Spinal cord (tissue), 4 donors: ENCODE data around the gene MEIOC. TPM values are rescaled to one million over a fixed set of nuclear protein-coding genes. Genes with fewer than 3 reads are reported as not detected.

Source experiments
- polyA plus RNA-seq, 2 donors: library from polyadenylated mRNA; unstranded; fragments of 120-200 nt; gene quantifications; one replicate each; pipeline ENCODE4 v1.2.1, GENCODE V29; 2013; ENCODE audit not compliant: insufficient read length in 2 of 2
- small RNA-seq: library from RNA; depleted of rRNA; stranded (forward); fragments of <200 nt; gene quantifications from one replicate; pipeline ENCODE3, GENCODE V24; 2014; ENCODE audit warnings: low replicate concordance
- total RNA-seq, 2 donors: library from RNA; depleted of rRNA in 1 of 2; stranded (reverse); fragments of 120-200 nt in 1 of 2; fragments of >200 nt in 1 of 2; gene quantifications; one replicate each; pipeline versions ENCODE4 v1.2.3 to v1.2.4, GENCODE V29; 2013 to 2014

MEIOC gene
- total and polyA plus RNA-seq, 4 donors, result 0.22 to 2.1 (median 1.2) TPM

Small RNA genes within 50 kb of the gene (small RNA-seq; reads per million reads assigned to genes)
- not detected for gene RN7SL819P
- not detected for gene SMCO4P1

Other genes starting within 250 kb of the MEIOC start
- gene GPATCH8, start 153.1 kb upstream of the MEIOC start, total RNA-seq, result 10 to 100 TPM; 36.0 to 37.4 TPM
- 10 to 100 TPM; 36.4 to 42.0 TPM for gene GPATCH8, start 153.1 kb upstream of the MEIOC start, polyA plus RNA-seq
- gene FZD2, start 99.0 kb upstream of the MEIOC start, total RNA-seq, result 10 to 100 TPM in 1 of 2 donors, 1 to 10 TPM in 1; 7.4 to 18.3 TPM
- gene FZD2, start 99.0 kb upstream of the MEIOC start, polyA plus RNA-seq, result 10 to 100 TPM; 10.4 to 15.5 TPM
- 10 to 100 TPM; 36.4 to 38.1 TPM for gene CCDC43, start 33.3 kb downstream of the MEIOC start, total RNA-seq
- 10 to 100 TPM; 27.0 to 32.1 TPM for gene CCDC43, start 33.3 kb downstream of the MEIOC start, polyA plus RNA-seq
- 1 to 10 TPM; 5.4 to 9.4 TPM for gene DBF4B, start 52.2 kb downstream of the MEIOC start, total RNA-seq
- gene DBF4B, start 52.2 kb downstream of the MEIOC start, polyA plus RNA-seq, result 10 to 100 TPM; 15.5 to 25.6 TPM
- gene ADAM11, start 102.5 kb downstream of the MEIOC start, total RNA-seq, result 10 to 100 TPM in 1 of 2 donors, 1 to 10 TPM in 1; 9.1 to 16.3 TPM
- 10 to 100 TPM; 20.8 to 26.7 TPM for gene ADAM11, start 102.5 kb downstream of the MEIOC start, polyA plus RNA-seq
- 10 to 100 TPM; 17.9 to 24.3 TPM for gene GJC1, start 173.8 kb downstream of the MEIOC start, total RNA-seq
- 10 to 100 TPM; 19.2 to 20.7 TPM for gene GJC1, start 173.8 kb downstream of the MEIOC start, polyA plus RNA-seq
- 10 to 100 TPM in 1 of 2 donors, 1 to 10 TPM in 1; 5.4 to 18.5 TPM for gene HIGD1B, start 191.4 kb downstream of the MEIOC start, total RNA-seq
- 10 to 100 TPM in 1 of 2 donors, 1 to 10 TPM in 1; 9.4 to 11.4 TPM for gene HIGD1B, start 191.4 kb downstream of the MEIOC start, polyA plus RNA-seq
- 10 to 100 TPM; 68.0 to 69.4 TPM for gene EFTUD2, start 243.0 kb downstream of the MEIOC start, total RNA-seq
- gene EFTUD2, start 243.0 kb downstream of the MEIOC start, polyA plus RNA-seq, result 10 to 100 TPM; 79.2 to 85.0 TPM